AG04450 (cell line): Measurements from ENCODE around the gene EAF1. TPM values are rescaled to one million over a fixed set of nuclear protein-coding genes. Genes with fewer than 3 reads are reported as not detected.

Experiments used
- CTCF ChIA-PET: fragments of 300-600, 350-600 bp; formaldehyde crosslinking; extraction: SDS; loops from one replicate; lab custom pipeline; 2022; ENCODE audit warnings: antibody characterized with exemption, inconsistent platforms; lab: Charles Lee
- POLR2A ChIA-PET: fragments of 350-600 bp; formaldehyde crosslinking; extraction: SDS; loops from one replicate; lab custom pipeline; 2021; ENCODE audit warnings: antibody characterized with exemption, inconsistent platforms; lab: Yijun Ruan, JAX
- DNase-seq: peaks from one replicate; pipeline ENCODE4 v3.0.0-alpha.2; 2011; ENCODE audit warnings: low read depth, low spot score
- H3K27ac ChIP-seq: one replicate; pipeline ENCODE4 v1.5.1; 2012; ENCODE audit warnings: low read depth, low read length, control low read depth
- H3K27me3 ChIP-seq: one replicate; pipeline ENCODE4 v1.6.0; 2012; ENCODE audit warnings: low read length; ENCODE audit not compliant: control insufficient read depth, insufficient read depth
- H3K4me3 ChIP-seq: 2 replicates; pipeline ENCODE4 v1.5.1; 2011; ENCODE audit warnings: mild to moderate bottlenecking, low read depth, low read length, control low read depth
- H3K9me3 ChIP-seq: 2 replicates; pipeline ENCODE4 v1.5.1; 2012; ENCODE audit warnings: low read length; ENCODE audit not compliant: control insufficient read depth, insufficient read depth
- CTCF ChIP-seq: IDR thresholded peaks from 2 replicates; pipeline ENCODE4 v1.5.1; 2011; ENCODE audit warnings: low read depth, low read length, control low read depth, inconsistent platforms
- polyA minus RNA-seq: library from RNA; depleted of rRNA, polyadenylated mRNA; stranded (reverse); fragments of >200 nt; gene quantifications from 2 replicates; pipeline ENCODE4 v1.2.3, GENCODE V29; 2011; rRNA and poly(A)+ RNA removed
- polyA plus RNA-seq: library from polyadenylated mRNA; depleted of rRNA; stranded (reverse); fragments of >200 nt; gene quantifications from 2 replicates; pipeline ENCODE4 v1.2.3, GENCODE V29; 2011; rRNA removed

Gene EAF1
- polyA plus RNA-seq (9.7 and 11.0 TPM in 2 replicates), polyA minus RNA-seq (20.2 and 21.2 TPM in 2 replicates)

GRCh38 chr3:15427182-15427880 is at the start of gene EAF1, which contains the start of gene METTL6:
TSS of gene EAF1 (plus strand) at chr3:15427598. CDS start at chr3:15427780, 182 bp downstream.
TSS of gene METTL6 (minus strand) at chr3:15427544. CDS start at chr3:15426511, 1,033 bp downstream.
- ChIA-PET CTCF (interaction anchor here (0.9 to 1.6 kb wide), 3 partner anchors 22 to 224 kb away, joined by 3 to 4 read pairs (median 4); no protein-coding TSS in a partner anchor), POLR2A (no interaction called here)
- Histone ChIP-seq H3K9me3 (peaks cover 3% of the 10 kb centered on the region; the same call in 1 of the 2 replicates), H3K27ac (peak within 1 kb of the TSS; percentile 73), H3K4me3 (peak within 1 kb of the TSS; percentile 95), H3K27me3 (no peaks in the 10 kb centered on the region)
- peak; percentile 32 for TF ChIP-seq CTCF
- DNase-seq = peak; percentile 37

GRCh38 chr3:15377961-15378791 is 49.2 kb upstream of the EAF1 start:
- CTCF ChIA-PET = interaction anchor here (0.7 to 3.9 kb wide), 12 partner anchors 11 to 175 kb away, joined by 3 to 110 read pairs (median 5); no protein-coding TSS in a partner anchor
- POLR2A ChIA-PET = no interaction called here

GRCh38 chr3:15380980-15381890 is 46.2 kb upstream of the EAF1 start:
- ChIA-PET CTCF (interaction anchor here (0.5 to 3.9 kb wide), 7 partner anchors 24 to 179 kb away, joined by 3 to 110 read pairs (median 5); no protein-coding TSS in a partner anchor), POLR2A (no interaction called here)
- Histone ChIP-seq H3K9me3 (peaks cover 4% of the 10 kb centered on the region; the same call in 1 of the 2 replicates), H3K4me3 (no peak overlapping the region), H3K27ac (no peak overlapping the region), H3K27me3 (no peaks in the 10 kb centered on the region)
- no peak for TF ChIP-seq CTCF
- DNase-seq = no peak

More at GRCh38 chr3:15377961-15378791, 49.2 kb upstream of the EAF1 start:
- Histone ChIP-seq H3K27ac (no peak overlapping the region), H3K27me3 (no peaks in the 10 kb centered on the region), H3K9me3 (no peaks in the 10 kb centered on the region), H3K4me3 (no peak overlapping the region)
- peak; percentile 79 for DNase-seq
- TF ChIP-seq CTCF = peak; percentile 90

- no peak for TF ChIP-seq CTCF
- ChIA-PET POLR2A (no interaction called here), CTCF (interaction anchor here (3.9 kb wide), 1 partner anchor 116 kb away, joined by 110 read pairs; no protein-coding TSS in a partner anchor)
- Histone ChIP-seq H3K9me3 (peaks cover 6% of the 10 kb centered on the region; the same call in 1 of the 2 replicates), H3K27ac (no peak overlapping the region), H3K4me3 (no peak overlapping the region), H3K27me3 (no peaks in the 10 kb centered on the region)
- no peak for DNase-seq
Measured at GRCh38 chr3:15382405-15382923, 44.9 kb upstream of the EAF1 start.
